ENCODE measurements around the gene DNAH1.
"Not testable (repeated sequence)": the region's sequence is repeated elsewhere in the genome, so short reads cannot be mapped to it uniquely, and the experiment has no call there.

DNAH1 gene

GRCh38 chr3:52281981-52282801 is 33.9 kb upstream of the DNAH1 start:
- peaks cover 36% of the 10 kb centered on the region for H3K4me1 ChIP-seq (ENCODE audit: insufficient read depth, low read length)

GRCh38 chr3:52283306-52283705 is 32.8 kb upstream of the DNAH1 start:
- Histone ChIP-seq H2AFZ (ENCODE audit: low read depth, low read length) (no peak overlapping the region), H3K36me3 (ENCODE audit: insufficient read depth, low read length) (peaks cover 9% of the 10 kb centered on the region), H3K4me1 (ENCODE audit: insufficient read depth, low read length) (peaks cover 34% of the 10 kb centered on the region), H3K27me3 (ENCODE audit: insufficient read depth, low read length) (no peaks in the 10 kb centered on the region), H3K9me3 (ENCODE audit: low read length) (no peaks in the 10 kb centered on the region), H3K4me3 (ENCODE audit: low read length) (no peak overlapping the region)

More at GRCh38 chr3:52281981-52282801, 33.9 kb upstream of the DNAH1 start:
- Histone ChIP-seq H3K36me3 (ENCODE audit: insufficient read depth, low read length) (peaks cover 9% of the 10 kb centered on the region), H3K4me3 (ENCODE audit: low read length) (no peak overlapping the region), H3K9me3 (ENCODE audit: low read length) (no peaks in the 10 kb centered on the region), H2AFZ (ENCODE audit: low read depth, low read length) (no peak overlapping the region), H3K27me3 (ENCODE audit: insufficient read depth, low read length) (no peaks in the 10 kb centered on the region)

DNA sequence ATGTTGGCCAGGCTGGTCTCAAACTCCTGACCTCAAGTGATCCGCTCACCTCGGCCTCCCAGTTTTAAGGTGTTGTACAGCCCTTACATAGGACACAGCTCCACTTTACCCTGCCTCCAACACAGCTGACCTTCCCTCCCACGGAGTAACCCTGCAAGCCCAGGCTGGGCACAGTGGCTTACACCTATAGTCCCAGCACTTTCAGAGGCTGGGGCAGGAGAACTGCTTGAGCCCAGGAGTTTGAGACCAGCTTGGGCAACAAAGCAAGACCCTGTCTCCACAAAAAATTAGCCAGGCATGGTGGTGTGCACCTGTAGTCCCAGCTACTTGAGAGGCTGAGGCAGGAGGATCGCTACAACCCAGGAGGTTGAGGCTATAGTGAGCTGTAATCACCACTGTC is 32.1 kb upstream of the DNAH1 start:
- H3K4me3 ChIP-seq (ENCODE audit: low read length); H3K36me3 ChIP-seq (ENCODE audit: insufficient read depth, low read length); H3K27me3 ChIP-seq (ENCODE audit: insufficient read depth, low read length); H3K9me3 ChIP-seq (ENCODE audit: low read length); H2AFZ ChIP-seq (ENCODE audit: low read depth, low read length): not testable (repeated sequence)
- peaks cover 34% of the 10 kb centered on the region for H3K4me1 ChIP-seq (ENCODE audit: insufficient read depth, low read length)

GRCh38 chr3:52286777-52287110 is 29.4 kb upstream of the DNAH1 start:
- H2AFZ ChIP-seq (ENCODE audit: low read depth, low read length): no peak overlapping the region
- peaks cover 20% of the 10 kb centered on the region for H3K4me1 ChIP-seq (ENCODE audit: insufficient read depth, low read length)
- peaks cover 19% of the 10 kb centered on the region for H3K36me3 ChIP-seq (ENCODE audit: insufficient read depth, low read length)
- no peaks in the 10 kb centered on the region for H3K27me3 ChIP-seq (ENCODE audit: insufficient read depth, low read length)
- H3K9me3 ChIP-seq (ENCODE audit: low read length): no peaks in the 10 kb centered on the region
- peak overlapping the region; percentile 67 for H3K4me3 ChIP-seq (ENCODE audit: low read length)

DNA sequence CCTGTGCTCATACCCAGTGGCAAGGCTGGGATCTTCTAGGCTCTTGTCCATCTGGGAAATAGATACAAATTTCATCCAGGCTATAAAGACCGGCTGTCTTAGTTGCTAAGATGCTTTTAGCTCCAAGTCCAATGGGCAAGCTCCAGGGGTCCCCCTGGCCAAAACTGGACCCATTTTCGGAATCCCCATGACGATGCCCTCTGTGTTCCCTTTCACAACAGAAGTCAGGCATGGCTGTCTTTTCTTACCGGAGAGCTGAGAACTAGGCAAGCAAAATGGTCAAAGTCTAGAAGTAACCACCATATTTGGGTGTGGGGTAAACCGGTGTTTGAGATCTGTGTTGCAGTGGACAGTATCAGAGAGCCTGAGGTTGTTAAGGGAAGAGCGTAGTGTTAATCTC is 27.4 kb upstream of the DNAH1 start:
- H2AFZ ChIP-seq (ENCODE audit: low read depth, low read length): no peak overlapping the region

DNA sequence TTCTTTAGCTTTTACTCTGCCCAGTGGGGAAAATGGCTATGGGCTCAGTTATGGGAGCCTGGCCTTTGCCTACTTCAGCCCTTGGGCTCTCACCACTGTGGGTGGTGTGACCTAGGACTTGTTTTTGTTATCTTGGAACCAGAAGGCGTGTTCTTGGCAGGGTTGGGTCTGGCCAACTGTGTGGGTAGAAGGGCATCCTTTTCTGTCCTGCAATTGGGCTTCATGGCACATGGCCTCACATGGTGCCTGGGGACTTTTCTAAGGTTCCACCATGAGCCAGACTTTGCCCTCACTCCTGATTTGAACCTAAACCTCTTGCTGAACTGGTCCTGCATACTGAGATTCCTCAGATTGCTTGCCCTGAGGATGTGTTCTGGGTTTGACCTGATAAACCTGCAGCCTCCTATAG is 26.8 kb upstream of the DNAH1 start:
- H3K9me3 ChIP-seq (ENCODE audit: low read length): no peaks in the 10 kb centered on the region
- no peaks in the 10 kb centered on the region for H3K27me3 ChIP-seq (ENCODE audit: insufficient read depth, low read length)
- H2AFZ ChIP-seq (ENCODE audit: low read depth, low read length): no peak overlapping the region
- H3K4me1 ChIP-seq (ENCODE audit: insufficient read depth, low read length): peaks cover 10% of the 10 kb centered on the region
- H3K4me3 ChIP-seq (ENCODE audit: low read length): no peak overlapping the region
- H3K36me3 ChIP-seq (ENCODE audit: insufficient read depth, low read length): peaks cover 28% of the 10 kb centered on the region

More for the DNA sequence above, 27.4 kb upstream of the DNAH1 start:
- H3K9me3 ChIP-seq (ENCODE audit: low read length): no peaks in the 10 kb centered on the region
- H3K4me3 ChIP-seq (ENCODE audit: low read length): peak overlapping the region; percentile 67
- peaks cover 13% of the 10 kb centered on the region for H3K4me1 ChIP-seq (ENCODE audit: insufficient read depth, low read length)
- peaks cover 30% of the 10 kb centered on the region for H3K36me3 ChIP-seq (ENCODE audit: insufficient read depth, low read length)
- H3K27me3 ChIP-seq (ENCODE audit: insufficient read depth, low read length): no peaks in the 10 kb centered on the region

- H3K9me3 ChIP-seq (ENCODE audit: low read length): no peaks in the 10 kb centered on the region
- peaks cover 10% of the 10 kb centered on the region for H3K4me1 ChIP-seq (ENCODE audit: insufficient read depth, low read length)
- no peaks in the 10 kb centered on the region for H3K27me3 ChIP-seq (ENCODE audit: insufficient read depth, low read length)
- H2AFZ ChIP-seq (ENCODE audit: low read depth, low read length): no peak overlapping the region
- peaks cover 26% of the 10 kb centered on the region for H3K36me3 ChIP-seq (ENCODE audit: insufficient read depth, low read length)
- H3K4me3 ChIP-seq (ENCODE audit: low read length): no peak overlapping the region
These were observed 26.1 kb upstream of the DNAH1 start for GRCh38 chr3:52289747-52290595.

DNA sequence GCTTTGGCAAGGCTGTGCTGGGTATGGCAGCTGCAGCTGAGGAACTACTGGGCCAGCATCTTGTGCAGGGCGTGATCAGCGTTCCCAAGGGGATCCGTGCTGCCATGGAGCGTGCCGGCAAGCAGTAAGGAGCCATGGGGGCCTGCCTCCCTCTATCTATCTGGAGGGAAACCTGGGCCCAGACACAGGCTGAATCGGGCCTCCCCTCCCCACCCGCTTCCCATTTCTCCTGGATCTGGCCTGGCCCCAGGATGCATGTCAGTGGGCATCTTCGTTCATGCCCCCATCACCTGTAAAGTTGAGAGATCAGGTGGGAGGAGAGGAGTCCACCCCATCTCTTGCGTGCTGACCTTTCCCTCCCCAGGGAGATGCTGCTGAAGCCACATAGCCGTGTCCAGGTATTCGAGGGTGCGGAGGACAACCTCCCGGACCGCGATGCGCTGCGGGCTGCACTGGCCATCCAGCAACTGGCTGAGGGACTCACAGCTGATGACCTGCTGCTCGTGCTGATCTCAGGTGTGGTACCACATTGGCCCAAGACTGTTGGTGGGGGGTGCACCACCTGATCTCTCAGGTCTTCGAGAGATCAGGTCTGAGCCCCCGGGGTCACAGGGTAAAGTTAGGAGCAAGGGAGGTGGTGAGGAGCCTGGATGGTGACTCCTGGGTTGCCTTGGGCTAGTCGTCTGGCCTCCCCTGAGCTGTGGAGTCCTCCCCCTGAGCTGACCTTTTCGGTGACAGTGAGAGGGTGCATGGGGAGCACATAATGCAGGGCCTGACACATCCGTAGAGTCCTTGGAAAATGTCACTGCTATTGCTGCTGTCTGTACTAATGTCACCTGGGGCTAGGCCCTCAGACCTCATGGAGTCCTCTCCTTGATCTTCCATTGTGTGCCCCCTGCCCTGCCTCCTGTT is 25.3 kb upstream of the DNAH1 start:
- Histone ChIP-seq H3K4me1 (ENCODE audit: insufficient read depth, low read length) (peaks cover 10% of the 10 kb centered on the region), H3K36me3 (ENCODE audit: insufficient read depth, low read length) (peaks cover 26% of the 10 kb centered on the region), H3K9me3 (ENCODE audit: low read length) (no peaks in the 10 kb centered on the region), H3K27me3 (ENCODE audit: insufficient read depth, low read length) (no peaks in the 10 kb centered on the region), H2AFZ (ENCODE audit: low read depth, low read length) (no peak overlapping the region), H3K4me3 (ENCODE audit: low read length) (no peak overlapping the region)

- peaks cover 10% of the 10 kb centered on the region for H3K4me1 ChIP-seq (ENCODE audit: insufficient read depth, low read length)
- no peaks in the 10 kb centered on the region for H3K9me3 ChIP-seq (ENCODE audit: low read length)
- H2AFZ ChIP-seq (ENCODE audit: low read depth, low read length): no peak overlapping the region
- H3K4me3 ChIP-seq (ENCODE audit: low read length): no peak overlapping the region
- H3K36me3 ChIP-seq (ENCODE audit: insufficient read depth, low read length): peaks cover 26% of the 10 kb centered on the region
- no peaks in the 10 kb centered on the region for H3K27me3 ChIP-seq (ENCODE audit: insufficient read depth, low read length)
These were observed 24.5 kb upstream of the DNAH1 start for GRCh38 chr3:52291508-52292181.

DNA sequence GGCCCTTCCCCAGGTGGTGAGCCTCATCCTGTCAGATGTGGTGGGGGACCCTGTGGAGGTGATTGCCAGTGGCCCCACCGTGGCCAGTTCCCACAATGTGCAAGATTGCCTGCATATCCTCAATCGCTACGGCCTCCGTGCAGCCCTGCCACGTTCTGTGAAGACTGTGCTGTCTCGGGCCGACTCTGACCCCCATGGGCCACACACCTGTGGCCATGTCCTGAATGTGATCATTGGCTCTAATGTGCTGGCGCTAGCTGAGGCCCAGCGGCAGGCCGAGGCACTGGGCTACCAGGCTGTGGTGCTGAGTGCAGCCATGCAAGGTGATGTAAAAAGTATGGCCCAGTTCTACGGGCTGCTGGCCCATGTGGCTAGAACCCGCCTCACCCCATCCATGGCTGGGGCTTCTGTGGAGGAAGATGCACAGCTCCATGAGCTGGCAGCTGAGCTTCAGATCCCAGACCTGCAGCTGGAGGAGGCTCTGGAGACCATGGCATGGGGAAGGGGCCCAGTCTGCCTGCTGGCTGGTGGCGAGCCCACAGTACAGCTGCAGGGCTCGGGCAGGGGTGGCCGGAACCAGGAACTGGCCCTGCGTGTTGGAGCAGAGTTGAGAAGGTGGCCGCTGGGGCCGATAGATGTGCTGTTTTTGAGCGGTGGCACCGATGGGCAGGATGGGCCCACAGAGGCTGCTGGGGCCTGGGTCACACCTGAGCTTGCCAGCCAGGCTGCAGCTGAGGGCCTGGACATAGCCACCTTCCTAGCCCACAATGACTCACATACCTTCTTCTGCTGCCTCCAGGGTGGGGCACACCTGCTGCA is 23.7 kb upstream of the DNAH1 start:
- Histone ChIP-seq H3K27me3 (ENCODE audit: insufficient read depth, low read length) (no peaks in the 10 kb centered on the region), H2AFZ (ENCODE audit: low read depth, low read length) (no peak overlapping the region), H3K9me3 (ENCODE audit: low read length) (no peaks in the 10 kb centered on the region), H3K4me1 (ENCODE audit: insufficient read depth, low read length) (peaks cover 10% of the 10 kb centered on the region), H3K36me3 (ENCODE audit: insufficient read depth, low read length) (peaks cover 26% of the 10 kb centered on the region), H3K4me3 (ENCODE audit: low read length) (no peak overlapping the region)

DNA sequence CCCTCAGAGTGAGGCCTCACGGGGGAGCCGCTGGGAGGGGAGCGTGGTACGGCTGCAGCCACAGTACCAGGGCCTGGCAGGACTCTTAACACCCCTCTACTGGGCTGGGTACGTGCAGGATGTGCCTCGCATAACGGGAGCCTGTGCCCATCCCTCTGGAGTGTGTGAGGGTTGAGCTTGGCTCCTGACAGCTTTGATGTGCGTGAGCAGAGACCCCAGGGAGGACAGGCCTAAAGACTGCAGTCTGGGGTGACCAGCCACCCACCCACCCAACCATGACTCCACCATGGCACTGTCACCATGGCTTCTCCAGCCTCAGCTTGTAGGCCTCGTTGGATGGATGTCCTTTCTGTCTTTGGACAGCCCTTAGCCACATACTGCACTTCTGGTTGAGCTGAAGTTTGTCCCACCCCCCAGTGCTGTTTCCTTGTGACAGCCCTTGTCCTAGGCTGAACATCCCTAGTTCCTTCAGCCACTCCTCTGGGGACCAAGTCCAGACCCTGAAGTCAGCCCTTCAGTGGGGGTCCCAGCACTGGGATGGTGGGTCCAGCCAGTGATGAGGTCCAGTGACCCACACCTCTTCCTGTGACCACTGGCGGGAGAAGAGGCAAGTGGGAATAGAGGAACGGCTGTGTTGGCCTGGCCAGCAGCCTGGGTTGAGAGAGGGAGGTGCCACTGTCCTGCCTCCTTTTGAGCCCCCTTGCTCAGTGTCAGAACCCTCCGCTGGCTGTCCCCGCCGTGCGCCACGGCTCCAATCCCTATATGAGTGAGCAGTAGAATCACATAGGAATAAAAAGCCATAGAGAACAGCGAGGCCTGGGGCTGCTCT is 22.4 kb upstream of the DNAH1 start:
- no peak overlapping the region for H2AFZ ChIP-seq (ENCODE audit: low read depth, low read length)

More for the DNA sequence above, 22.4 kb upstream of the DNAH1 start:
- H3K36me3 ChIP-seq (ENCODE audit: insufficient read depth, low read length): peaks cover 26% of the 10 kb centered on the region
- H3K4me1 ChIP-seq (ENCODE audit: insufficient read depth, low read length): peaks cover 19% of the 10 kb centered on the region
- no peaks in the 10 kb centered on the region for H3K27me3 ChIP-seq (ENCODE audit: insufficient read depth, low read length)
- H3K9me3 ChIP-seq (ENCODE audit: low read length): no peaks in the 10 kb centered on the region
- no peak overlapping the region for H3K4me3 ChIP-seq (ENCODE audit: low read length)

Data from neuron (in vitro differentiated cells).